Ascending aorta (tissue), 2 donors: ENCODE results near the gene CACNA1D. TPM values are rescaled to one million over a fixed set of nuclear protein-coding genes. Genes with fewer than 3 reads are reported as not detected.
A peak's percentile ranks its signal among the peaks of the same experiment; 100 is the strongest.

ENCODE experiments used
- DNase-seq, 2 donors: peaks; one replicate each; pipeline ENCODE4 v3.0.0-alpha.2; 2019; ENCODE audit warnings: low spot score in 2 of 2
- H3K27ac ChIP-seq, 2 donors: fragments of 200-600 bp; sonication (generic); one replicate each; pipeline ENCODE4 v1.5.1; 2016 to 2017; ENCODE audit warnings: mild to moderate bottlenecking in 1 of 2
- H3K27me3 ChIP-seq: fragments of 200-600 bp; sonication (generic); one replicate; pipeline ENCODE4 v1.5.1; 2017
- H3K36me3 ChIP-seq, 2 donors: fragments of 200-600 bp; sonication (generic); one replicate each; pipeline ENCODE4 v1.5.1; 2016
- H3K4me1 ChIP-seq, 2 donors: fragments of 200-600 bp; sonication (generic); one replicate each; pipeline ENCODE4 v1.5.1; 2016 to 2017; ENCODE audit warnings: mild to moderate bottlenecking in 1 of 2
- H3K4me3 ChIP-seq, 2 donors: fragments of 200-600 bp; sonication (generic); one replicate each; pipeline ENCODE4 v1.5.1; 2016 to 2017; ENCODE audit warnings: mild to moderate bottlenecking in 1 of 2
- H3K9me3 ChIP-seq, 2 donors: fragments of 200-600 bp; sonication (generic); one replicate each; pipeline ENCODE4 v1.5.1; 2016
- CTCF ChIP-seq, 3 experiments: fragments of 200-600 bp in 2 of 3; fragments of 450-650 bp in 1 of 3; sonication (generic) in 2 of 3; IDR thresholded peaks; one replicate each; pipeline ENCODE4 v1.5.1; 2016 to 2019; ENCODE audit warnings: antibody characterized with exemption in 3 of 3, mild to moderate bottlenecking in 1 of 3, moderate library complexity in 1 of 3
- intact Hi-C: fragments of 100-400 bp; cut with DNase I; formaldehyde crosslinking; loops from one replicate; pipeline ENCODE4 v1.15.1; 2023
- total RNA-seq: library from RNA; depleted of rRNA; stranded (reverse); fragments of >200 nt; gene quantifications from one replicate; pipeline ENCODE4 v1.1.0, GENCODE V29; 2016

CACNA1D gene
- total RNA-seq, 1 donor from 2014 or later, result 0.43 TPM

GRCh38 chr3:53716998-53717397 lies 222.6 kb downstream of the CACNA1D start:
- TF ChIP-seq CTCF (IDR thresholded peaks at IDR 0.05), result no peak
- Histone ChIP-seq H3K9me3 (no peaks in the 10 kb centered on the region), H3K4me1 (no peaks in the 10 kb centered on the region), H3K36me3 (no peaks in the 10 kb centered on the region), H3K4me3 (no peak overlapping the region), H3K27me3 (no peaks in the 10 kb centered on the region), H3K27ac (no peak overlapping the region)
- DNase-seq, result no peak
- intact Hi-C loops, result loop anchor here (10.0 kb wide), 1 partner anchor 602 kb away; no protein-coding TSS in a partner anchor

GRCh38 chr3:53718462-53718861 lies 224.1 kb downstream of the CACNA1D start:
- DNase-seq, result no peak
- Histone ChIP-seq H3K27me3 (no peaks in the 10 kb centered on the region), H3K36me3 (no peaks in the 10 kb centered on the region), H3K9me3 (no peaks in the 10 kb centered on the region), H3K4me1 (no peaks in the 10 kb centered on the region), H3K27ac (no peak overlapping the region), H3K4me3 (no peak overlapping the region)
- no peak for TF ChIP-seq CTCF (IDR thresholded peaks at IDR 0.05)
- intact Hi-C loops, result loop anchor here (10.0 kb wide), 1 partner anchor 604 kb away; no protein-coding TSS in a partner anchor

- no peak overlapping the region for H3K27ac ChIP-seq
- TF ChIP-seq CTCF (IDR thresholded peaks at IDR 0.05), result no peak
- no peaks in the 10 kb centered on the region for H3K4me1 ChIP-seq
- no peak for DNase-seq
- H3K9me3 ChIP-seq, result no peaks in the 10 kb centered on the region
- H3K27me3 ChIP-seq, result no peaks in the 10 kb centered on the region
- intact Hi-C loops, result loop anchor here (10.0 kb wide), 1 partner anchor 605 kb away; no protein-coding TSS in a partner anchor
- H3K36me3 ChIP-seq, result no peaks in the 10 kb centered on the region
- H3K4me3 ChIP-seq, result no peak overlapping the region
Measured at GRCh38 chr3:53719796-53720195, 225.4 kb downstream of the CACNA1D start.

DNA sequence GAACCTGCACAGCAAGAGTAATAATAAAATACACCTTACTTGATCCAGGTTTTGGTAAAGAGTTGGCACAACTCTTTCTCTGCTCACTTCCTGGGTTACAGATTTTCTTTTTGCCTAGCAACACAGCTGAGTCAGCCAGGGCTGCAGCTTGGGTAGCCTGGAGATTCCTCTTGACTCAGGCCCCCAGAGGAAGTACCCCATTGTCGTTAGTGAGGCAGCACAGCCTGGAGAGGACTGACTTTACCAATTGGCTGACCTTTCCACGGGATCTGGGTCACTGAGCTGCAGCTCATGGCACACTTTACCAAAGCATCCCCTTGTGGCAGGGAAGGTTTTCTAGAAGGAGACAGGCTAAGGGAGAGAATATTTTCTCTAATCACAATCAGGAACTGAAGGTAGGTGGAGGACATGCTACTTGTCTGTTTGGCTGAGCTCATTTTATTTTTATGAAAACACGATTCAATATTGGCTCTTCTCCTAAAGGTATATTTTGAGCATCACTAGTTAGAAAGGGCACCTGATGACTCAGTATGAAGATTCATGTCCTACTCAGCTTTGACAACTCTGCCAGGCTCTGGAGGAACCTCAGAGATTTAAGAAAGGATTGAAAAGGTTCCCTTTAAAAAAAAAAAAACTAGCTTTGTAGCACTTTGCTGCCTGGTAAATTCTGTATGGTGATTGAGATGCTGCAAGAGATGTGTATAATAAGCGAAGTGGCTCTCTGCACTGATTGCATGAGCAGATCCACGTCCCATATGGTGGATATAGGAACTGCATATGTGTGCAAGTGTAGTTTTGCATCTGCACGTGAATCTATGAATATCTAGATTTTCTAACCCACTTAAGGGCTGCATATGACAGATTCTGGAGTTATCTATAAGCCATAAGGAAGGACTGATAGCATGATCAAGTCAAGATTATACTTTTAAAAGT lies 227.0 kb downstream of the CACNA1D start:
- H3K4me3 ChIP-seq, result no peak overlapping the region
- H3K4me1 ChIP-seq, result no peaks in the 10 kb centered on the region
- H3K27me3 ChIP-seq, result no peaks in the 10 kb centered on the region
- no peak for TF ChIP-seq CTCF (IDR thresholded peaks at IDR 0.05)
- no peak overlapping the region for H3K27ac ChIP-seq
- peak in 1 of 2 donors; percentile 15 for DNase-seq
- no peaks in the 10 kb centered on the region for H3K9me3 ChIP-seq
- H3K36me3 ChIP-seq, result no peaks in the 10 kb centered on the region
- intact Hi-C loops, result no loop called here

- no peak for DNase-seq
- Histone ChIP-seq H3K9me3 (no peaks in the 10 kb centered on the region), H3K36me3 (no peaks in the 10 kb centered on the region), H3K27ac (no peak overlapping the region), H3K27me3 (no peaks in the 10 kb centered on the region), H3K4me1 (no peaks in the 10 kb centered on the region), H3K4me3 (no peak overlapping the region)
- no peak for TF ChIP-seq CTCF (IDR thresholded peaks at IDR 0.05)
- intact Hi-C loops, result no loop called here
Measured at GRCh38 chr3:53724566-53724965, 230.2 kb downstream of the CACNA1D start.
